Stomach (tissue), 9 donors: ENCODE data around the gene CCDC32. TPM values are rescaled to one million over a fixed set of nuclear protein-coding genes. Genes with fewer than 3 reads are reported as not detected.

Experiments
- DNase-seq, 2 donors: peaks; one replicate each; pipeline versions ENCODE4 v3.0.0 to v3.0.0-alpha.2; 2013 to 2019
- H3K27ac ChIP-seq, 5 donors: fragments of 200-600 bp in 4 of 5; sonication (generic) in 4 of 5; one replicate each; pipeline ENCODE4 v1.5.1; 2013 to 2019; ENCODE audit warnings: mild to moderate bottlenecking in 1 of 5, moderate library complexity in 1 of 5
- H3K27me3 ChIP-seq, 3 donors: fragments of 200-600 bp; sonication (generic); one replicate each; pipeline ENCODE4 v1.5.1; 2017 to 2019; ENCODE audit warnings: mixed run types in 1 of 3
- H3K36me3 ChIP-seq, 4 donors: fragments of 200-600 bp; sonication (generic); 1 replicate in 3 of 4; 2 replicates in 1 of 4; pipeline ENCODE4 v1.5.1; 2016 to 2019
- H3K4me1 ChIP-seq, 4 donors: fragments of 200-600 bp; sonication (generic); one replicate each; pipeline ENCODE4 v1.5.1; 2016 to 2019
- H3K4me3 ChIP-seq, 4 donors: fragments of 200-600 bp; sonication (generic) in 3 of 4; one replicate each; pipeline ENCODE4 v1.5.1; 2016 to 2019; ENCODE audit warnings: mild to moderate bottlenecking in 1 of 4
- H3K9me3 ChIP-seq, 4 donors: fragments of 200-600 bp; sonication (generic); one replicate each; pipeline ENCODE4 v1.5.1; 2016 to 2019
- CTCF ChIP-seq, 7 experiments: fragments of 450-650 bp in 4 of 7; fragments of 200-600 bp in 3 of 7; sonication (generic) in 3 of 7; IDR thresholded peaks; one replicate each; pipeline ENCODE4 v1.5.1; 2016 to 2019; ENCODE audit warnings: antibody characterized with exemption in 7 of 7, control low read depth in 2 of 7, mild to moderate bottlenecking in 1 of 7
- EP300 ChIP-seq: sonication (generic); formaldehyde crosslinking; IDR thresholded peaks from one replicate; pipeline ENCODE4 v1.6.1; 2017; ENCODE audit warnings: antibody characterized with exemption
- POLR2A ChIP-seq, 4 donors: fragments of 450-650 bp; IDR thresholded peaks; one replicate each; pipeline ENCODE4 v1.6.1; 2016; ENCODE audit warnings: antibody characterized with exemption in 4 of 4, control low read depth in 2 of 4, mild to moderate bottlenecking in 1 of 4, moderate library complexity in 1 of 4
- POLR2AphosphoS5 ChIP-seq, 3 donors: sonication (generic); formaldehyde crosslinking; IDR thresholded peaks; one replicate each; pipeline ENCODE4 v1.6.1; 2016; ENCODE audit warnings: antibody characterized with exemption in 3 of 3
- WGBS, 5 donors: extraction: QIAGEN DNeasy Blood & Tissue Kit in 3 of 5; methylation state at CpG; one replicate each; pipeline versions ENCODE4 v1.1.5 to v1.1.7; 2013 to 2018; 5-methylcytosine and 5-hydroxymethylcytosine counted together
- intact Hi-C: fragments of 100-400 bp; cut with DNase I; formaldehyde crosslinking; loops from one replicate; pipeline ENCODE4 v1.15.1; 2023; ENCODE audit warnings: low total_unique reads
- polyA plus RNA-seq, 3 donors: library from polyadenylated mRNA; stranded (reverse); fragments of 200-250 nt; gene quantifications; one replicate each; pipeline ENCODE4 v1.2.3, GENCODE V29; 2013
- total RNA-seq, 5 donors: library from RNA; depleted of rRNA; stranded (reverse); fragments of >200 nt; gene quantifications; one replicate each; pipeline versions ENCODE4 v1.1.0 to v1.2.3, GENCODE V29; 2014 to 2016
- donor health status: healthy with polysubstance abuse.
- donor health status: Bipolar disorder and iron deficiency.
- donor health status: healthy.

Gene CCDC32
- total and polyA plus RNA-seq, 8 donors, result 12.3 to 65.7 (median 30.5) TPM

GRCh38 chr15:40523611-40524010 is 41.2 kb downstream of the CCDC32 start:
- no peak overlapping the region for H3K27ac ChIP-seq
- no peak for DNase-seq
- H3K36me3 ChIP-seq, result no peaks in the 10 kb centered on the region
- no peak overlapping the region for H3K4me3 ChIP-seq
- H3K9me3 ChIP-seq, result no peaks in the 10 kb centered on the region
- H3K27me3 ChIP-seq, result no peaks in the 10 kb centered on the region
- no peaks in the 10 kb centered on the region for H3K4me1 ChIP-seq
- TF ChIP-seq POLR2AphosphoS5 (IDR thresholded peaks at IDR 0.05) (no peak), POLR2A (IDR thresholded peaks at IDR 0.05) (no peak), EP300 (no peak), CTCF (IDR thresholded peaks at IDR 0.05) (no peak)
- intact Hi-C loops, result no loop called here

- no peak overlapping the region for H3K4me3 ChIP-seq
- WGBS, 5 donors, result 82 to 93% (median 91%) methylated on average over 2 of the region's 2 CpGs
- no peaks in the 10 kb centered on the region for H3K9me3 ChIP-seq
- no peak overlapping the region for H3K27ac ChIP-seq
- TF ChIP-seq POLR2AphosphoS5 (IDR thresholded peaks at IDR 0.05), result no peak
- no peak for TF ChIP-seq EP300
- TF ChIP-seq POLR2A (IDR thresholded peaks at IDR 0.05), result no peak
- TF ChIP-seq CTCF (IDR thresholded peaks at IDR 0.05), result no peak
- DNase-seq, result no peak
- H3K36me3 ChIP-seq, result no peaks in the 10 kb centered on the region
- H3K27me3 ChIP-seq, result no peaks in the 10 kb centered on the region
- H3K4me1 ChIP-seq, result peaks cover 6 to 10% (median 8%) of the 10 kb centered on the region in 4 donors
- intact Hi-C loops, result no loop called here
Measured at GRCh38 chr15:40516322-40516721, 48.5 kb downstream of the CCDC32 start.

- DNase-seq, result no peak
- intact Hi-C loops, result no loop called here
- no peak overlapping the region for H3K4me3 ChIP-seq
- H3K4me1 ChIP-seq, result peaks cover 6 to 17% (median 16%) of the 10 kb centered on the region in 4 donors
- peaks cover 0 to 6% (median 0%) of the 10 kb centered on the region in 3 donors for H3K27me3 ChIP-seq
- no peaks in the 10 kb centered on the region for H3K36me3 ChIP-seq
- 86 to 93% (median 89%) methylated on average over 4 to 5 of the region's 5 CpGs for WGBS, 5 donors
- no peak for TF ChIP-seq POLR2AphosphoS5 (IDR thresholded peaks at IDR 0.05)
- TF ChIP-seq EP300, result no peak
- no peak for TF ChIP-seq POLR2A (IDR thresholded peaks at IDR 0.05)
- TF ChIP-seq CTCF (IDR thresholded peaks at IDR 0.05), result no peak
- H3K9me3 ChIP-seq, result no peaks in the 10 kb centered on the region
- H3K27ac ChIP-seq, result no peak overlapping the region
Measured at GRCh38 chr15:40513609-40514008, 51.2 kb downstream of the CCDC32 start.

- DNase-seq, result no peak
- H3K4me3 ChIP-seq, result no peak overlapping the region
- 90 to 100% (median 95%) methylated on average over 2 of the region's 2 CpGs for WGBS, 5 donors
- intact Hi-C loops, result no loop called here
- H3K36me3 ChIP-seq, result no peaks in the 10 kb centered on the region
- H3K27ac ChIP-seq, result peak overlapping the region in 1 of 5 donors; percentile 70
- TF ChIP-seq EP300 (no peak), POLR2AphosphoS5 (IDR thresholded peaks at IDR 0.05) (no peak), POLR2A (IDR thresholded peaks at IDR 0.05) (no peak), CTCF (IDR thresholded peaks at IDR 0.05) (no peak)
- H3K4me1 ChIP-seq, result peaks cover 6 to 19% (median 17%) of the 10 kb centered on the region in 4 donors
- H3K9me3 ChIP-seq, result no peaks in the 10 kb centered on the region
- H3K27me3 ChIP-seq, result peaks cover 0 to 6% (median 0%) of the 10 kb centered on the region in 3 donors
Measured at GRCh38 chr15:40512440-40512839, 52.4 kb downstream of the CCDC32 start.
